GM12875 (cell line): ENCODE data around the gene DPYSL5.

Experiments used
- H3K4me3 ChIP-seq: one replicate; pipeline ENCODE4 v1.5.1; 2011; ENCODE audit warnings: low read depth, low read length, control low read depth
- CTCF ChIP-seq: IDR thresholded peaks from 2 replicates; pipeline ENCODE4 v1.5.1; 2011; ENCODE audit warnings: low read depth, mild to moderate bottlenecking, control low read depth, inconsistent platforms, low read length, moderate library complexity, borderline replicate concordance; ENCODE audit not compliant: insufficient read depth

The DPYSL5 gene

GRCh38 chr2:26892133-26892532 is 44.2 kb downstream of the DPYSL5 start:
- TF ChIP-seq CTCF = no peak
- H3K4me3 ChIP-seq = no peak overlapping the region

DNA sequence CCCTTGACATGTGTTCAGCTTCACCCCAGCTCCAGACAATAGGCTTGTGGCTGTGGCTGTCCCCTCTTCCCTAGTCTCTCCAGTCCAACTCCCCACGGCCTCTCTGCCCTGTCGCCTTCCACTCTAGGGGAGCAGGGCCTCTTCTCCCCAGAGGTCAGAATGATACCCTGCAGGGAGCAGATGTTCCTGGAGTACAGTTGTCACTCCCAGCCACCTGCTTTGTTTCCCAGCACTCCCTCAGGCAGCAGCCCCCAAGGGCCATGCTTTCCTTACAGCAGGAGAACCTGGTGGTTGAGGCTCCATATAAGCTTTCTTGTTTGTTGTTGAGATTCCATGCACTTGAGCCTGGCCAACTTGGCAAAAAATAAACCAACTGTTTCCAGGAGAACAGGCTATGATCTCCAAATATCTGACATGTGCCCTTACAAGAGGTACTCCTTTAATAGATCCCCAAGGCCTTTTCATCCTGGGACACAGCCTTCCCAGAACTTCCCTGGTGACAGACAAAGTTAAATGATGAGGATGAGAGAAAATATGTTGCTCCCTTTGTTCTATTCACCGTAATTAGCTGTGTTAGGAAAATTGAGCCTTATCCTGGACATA is 45.1 kb downstream of the DPYSL5 start:
- no peak overlapping the region for H3K4me3 ChIP-seq
- TF ChIP-seq CTCF = no peak

- TF ChIP-seq CTCF = no peak
- H3K4me3 ChIP-seq = no peak overlapping the region
Measured at GRCh38 chr2:26894136-26894535, 46.2 kb downstream of the DPYSL5 start.

GRCh38 chr2:26897807-26898479 is 50.0 kb downstream of the DPYSL5 start:
- no peak overlapping the region for H3K4me3 ChIP-seq
- TF ChIP-seq CTCF = no peak

GRCh38 chr2:26898480-26899078 is 50.6 kb downstream of the DPYSL5 start:
- no peak for TF ChIP-seq CTCF
- no peak overlapping the region for H3K4me3 ChIP-seq

DNA sequence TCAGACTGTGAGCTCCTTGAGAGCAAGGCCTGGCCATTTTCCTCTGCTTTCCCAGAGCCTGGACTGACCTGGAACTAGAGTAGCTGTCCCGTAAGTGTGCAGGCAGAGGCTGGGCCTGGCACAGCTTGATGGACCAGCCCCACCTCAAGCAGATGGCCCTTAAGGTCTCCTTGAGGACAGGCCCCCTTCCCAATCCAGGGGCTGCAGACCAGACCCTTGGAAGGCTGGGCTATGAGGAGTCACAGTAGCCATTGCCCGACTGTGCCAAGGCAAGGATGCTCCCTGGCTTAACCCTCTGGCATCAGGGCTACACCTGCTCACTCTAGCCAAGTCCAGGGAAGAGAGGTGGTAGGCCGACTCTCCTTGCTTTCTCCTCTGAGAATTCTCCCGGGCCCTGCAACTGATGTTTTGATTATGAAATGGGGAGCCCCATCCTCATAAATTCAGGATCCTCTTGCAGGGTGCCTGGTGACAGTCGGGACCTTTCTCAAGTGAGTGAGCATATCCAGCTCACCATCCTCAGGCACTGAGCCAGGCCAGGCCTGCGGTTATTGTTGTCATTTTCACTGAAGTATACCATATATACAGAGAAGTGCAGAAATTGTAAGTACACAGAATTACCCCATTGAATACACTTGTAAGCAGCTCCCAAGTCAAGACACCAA is 51.7 kb downstream of the DPYSL5 start:
- no peak overlapping the region for H3K4me3 ChIP-seq
- TF ChIP-seq CTCF = no peak
